ENCODE measurements around the gene ZBTB40.

- TF ChIP-seq, protein P1, sequence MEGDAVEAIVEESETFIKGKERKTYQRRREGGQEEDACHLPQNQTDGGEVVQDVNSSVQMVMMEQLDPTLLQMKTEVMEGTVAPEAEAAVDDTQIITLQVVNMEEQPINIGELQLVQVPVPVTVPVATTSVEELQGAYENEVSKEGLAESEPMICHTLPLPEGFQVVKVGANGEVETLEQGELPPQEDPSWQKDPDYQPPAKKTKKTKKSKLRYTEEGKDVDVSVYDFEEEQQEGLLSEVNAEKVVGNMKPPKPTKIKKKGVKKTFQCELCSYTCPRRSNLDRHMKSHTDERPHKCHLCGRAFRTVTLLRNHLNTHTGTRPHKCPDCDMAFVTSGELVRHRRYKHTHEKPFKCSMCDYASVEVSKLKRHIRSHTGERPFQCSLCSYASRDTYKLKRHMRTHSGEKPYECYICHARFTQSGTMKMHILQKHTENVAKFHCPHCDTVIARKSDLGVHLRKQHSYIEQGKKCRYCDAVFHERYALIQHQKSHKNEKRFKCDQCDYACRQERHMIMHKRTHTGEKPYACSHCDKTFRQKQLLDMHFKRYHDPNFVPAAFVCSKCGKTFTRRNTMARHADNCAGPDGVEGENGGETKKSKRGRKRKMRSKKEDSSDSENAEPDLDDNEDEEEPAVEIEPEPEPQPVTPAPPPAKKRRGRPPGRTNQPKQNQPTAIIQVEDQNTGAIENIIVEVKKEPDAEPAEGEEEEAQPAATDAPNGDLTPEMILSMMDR (IDR thresholded peaks at IDR 0.05 in 2 of 3, conservative IDR thresholded peaks at IDR 0.05 in 1 of 3; ENCODE audit: insufficient read depth in 2 of 3, low read depth in 1 of 3, low read length in 3 of 3): no peak
- no peak for TF ChIP-seq ZBTB17 (CRISPR knock-in tag; IDR thresholded peaks at IDR 0.05)
- no peak for TF ChIP-seq ZNF785 (CRISPR knock-in tag; IDR thresholded peaks at IDR 0.05)
- no peak for TF ChIP-seq ZNF274 (IDR thresholded peaks at IDR 0.05; ENCODE audit: borderline replicate concordance, low read depth, low read length)
- TF ChIP-seq, protein P2, sequence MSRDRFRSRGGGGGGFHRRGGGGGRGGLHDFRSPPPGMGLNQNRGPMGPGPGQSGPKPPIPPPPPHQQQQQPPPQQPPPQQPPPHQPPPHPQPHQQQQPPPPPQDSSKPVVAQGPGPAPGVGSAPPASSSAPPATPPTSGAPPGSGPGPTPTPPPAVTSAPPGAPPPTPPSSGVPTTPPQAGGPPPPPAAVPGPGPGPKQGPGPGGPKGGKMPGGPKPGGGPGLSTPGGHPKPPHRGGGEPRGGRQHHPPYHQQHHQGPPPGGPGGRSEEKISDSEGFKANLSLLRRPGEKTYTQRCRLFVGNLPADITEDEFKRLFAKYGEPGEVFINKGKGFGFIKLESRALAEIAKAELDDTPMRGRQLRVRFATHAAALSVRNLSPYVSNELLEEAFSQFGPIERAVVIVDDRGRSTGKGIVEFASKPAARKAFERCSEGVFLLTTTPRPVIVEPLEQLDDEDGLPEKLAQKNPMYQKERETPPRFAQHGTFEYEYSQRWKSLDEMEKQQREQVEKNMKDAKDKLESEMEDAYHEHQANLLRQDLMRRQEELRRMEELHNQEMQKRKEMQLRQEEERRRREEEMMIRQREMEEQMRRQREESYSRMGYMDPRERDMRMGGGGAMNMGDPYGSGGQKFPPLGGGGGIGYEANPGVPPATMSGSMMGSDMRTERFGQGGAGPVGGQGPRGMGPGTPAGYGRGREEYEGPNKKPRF (IDR thresholded peaks at IDR 0.05; ENCODE audit: low read depth, low read length): no peak
Measured at GRCh38 chr1:22502202-22502601, 50.6 kb downstream of the ZBTB40 start.

Measured in K562 (cell line).